NCI-H524 (cell line): ENCODE measurements around the gene NPAS4.
A peak's percentile ranks its signal among the peaks of the same experiment; 100 is the strongest.
"Not testable (repeated sequence)": the region's sequence is repeated elsewhere in the genome, so short reads cannot be mapped to it uniquely, and the experiment has no call there.

Experiments used
- DNase-seq, 2 experiments: peaks; one replicate each; lab custom pipeline; 2025; lab: John Stamatoyannopoulos, UW

Gene NPAS4

GRCh38 chr11:66417000-66417399 is 3.8 kb upstream of the NPAS4 start:
- DNase-seq, result peak in 1 of 2 experiments; percentile 27

GRCh38 chr11:66418168-66418985 is 2.5 kb upstream of the NPAS4 start:
- peak in 1 of 2 experiments; percentile 58 for DNase-seq

GRCh38 chr11:66418986-66419308 is 1.9 kb upstream of the NPAS4 start:
- DNase-seq, result no peak

GRCh38 chr11:66419825-66420224 is 1.0 kb upstream of the NPAS4 start:
- peak; percentile 9 to 47 for DNase-seq

- peak; percentile 10 to 36 for DNase-seq
Observed at GRCh38 chr11:66421492-66422205, 814 bp downstream of the NPAS4 start.

- no peak for DNase-seq
Observed at GRCh38 chr11:66426314-66426713, 5.5 kb downstream of the NPAS4 start.

- DNase-seq, result no peak
Observed at GRCh38 chr11:66428933-66429332, 8.1 kb downstream of the NPAS4 start.

GRCh38 chr11:66429983-66430602 is 9.3 kb downstream of the NPAS4 start:
- DNase-seq, result peak; percentile 31 to 61

GRCh38 chr11:66431287-66431686 is 10.5 kb downstream of the NPAS4 start:
- not testable (repeated sequence) for DNase-seq

GRCh38 chr11:66431871-66432329 is 11.1 kb downstream of the NPAS4 start:
- not testable (repeated sequence) for DNase-seq

GRCh38 chr11:66432597-66432996 is 11.8 kb downstream of the NPAS4 start:
- DNase-seq, result no peak

GRCh38 chr11:66437979-66438503 is 17.2 kb downstream of the NPAS4 start:
- no peak for DNase-seq

- peak; percentile 73 to 92 for DNase-seq
Observed at GRCh38 chr11:66438504-66439466, 17.9 kb downstream of the NPAS4 start, which contains the start of gene MRPL11. Gene MRPL11 (minus strand): TSS chr11:66438848. CDS start chr11:66438754, 94 bp downstream.

- not testable (repeated sequence) for DNase-seq
Observed at GRCh38 chr11:66440101-66440939, 19.5 kb downstream of the NPAS4 start.

GRCh38 chr11:66440940-66441282 is 20.1 kb downstream of the NPAS4 start:
- DNase-seq, result not testable (repeated sequence)

- DNase-seq, result no peak
Observed at GRCh38 chr11:66443602-66444001, 22.8 kb downstream of the NPAS4 start.

GRCh38 chr11:66447012-66447411 is 26.2 kb downstream of the NPAS4 start:
- no peak for DNase-seq

- no peak for DNase-seq
Observed at GRCh38 chr11:66448523-66448922, 27.7 kb downstream of the NPAS4 start.

GRCh38 chr11:66450560-66450959 is 29.7 kb downstream of the NPAS4 start:
- no peak for DNase-seq

GRCh38 chr11:66451663-66452062 is 30.8 kb downstream of the NPAS4 start:
- no peak for DNase-seq
